Tibial artery (tissue), 4 donors: ENCODE measurements around the gene POP7.
"Not testable (repeated sequence)": the region's sequence is repeated elsewhere in the genome, so short reads cannot be mapped to it uniquely, and the experiment has no call there.

Experiments
- DNase-seq, 2 donors: peaks; one replicate each; pipeline ENCODE4 v3.0.0-alpha.2; 2019
- H3K27ac ChIP-seq, 2 donors: fragments of 200-600 bp; sonication (generic) in 1 of 2; 1 replicate in 1 of 2; 2 replicates in 1 of 2; pipeline ENCODE4 v1.5.1; 2018 to 2019; ENCODE audit warnings: mild to moderate bottlenecking in 1 of 2
- H3K27me3 ChIP-seq, 2 donors: fragments of 200-600 bp; sonication (generic) in 1 of 2; one replicate each; pipeline versions ENCODE4 v1.5.1 to v1.6.0; 2016 to 2019
- H3K36me3 ChIP-seq, 3 donors: fragments of 200-600 bp; sonication (generic) in 2 of 3; one replicate each; pipeline ENCODE4 v1.5.1; 2016 to 2019; ENCODE audit warnings: mild to moderate bottlenecking in 2 of 3
- H3K4me1 ChIP-seq, 4 donors: fragments of 200-600 bp; sonication (generic) in 2 of 4; 1 replicate in 3 of 4; 2 replicates in 1 of 4; pipeline ENCODE4 v1.5.1; 2016 to 2019
- H3K4me3 ChIP-seq, 2 donors: fragments of 200-600 bp; sonication (generic) in 1 of 2; 1 replicate in 1 of 2; 2 replicates in 1 of 2; pipeline ENCODE4 v1.5.1; 2018 to 2019; ENCODE audit warnings: mild to moderate bottlenecking in 2 of 2
- H3K9me3 ChIP-seq, 3 donors: fragments of 200-600 bp; sonication (generic) in 1 of 3; one replicate each; pipeline ENCODE4 v1.5.1; 2016 to 2019
- CTCF ChIP-seq, 2 experiments: fragments of 200-600 bp in 1 of 2; fragments of 450-650 bp in 1 of 2; IDR thresholded peaks; one replicate each; pipeline ENCODE4 v1.5.1; 2017 to 2019; ENCODE audit warnings: antibody characterized with exemption in 2 of 2, mild to moderate bottlenecking in 1 of 2, moderate library complexity in 1 of 2
- intact Hi-C: fragments of 100-400 bp; cut with DNase I; formaldehyde crosslinking; loops from one replicate; pipeline ENCODE4 v1.15.0; 2023; ENCODE audit warnings: low total_unique reads

The POP7 gene

DNA sequence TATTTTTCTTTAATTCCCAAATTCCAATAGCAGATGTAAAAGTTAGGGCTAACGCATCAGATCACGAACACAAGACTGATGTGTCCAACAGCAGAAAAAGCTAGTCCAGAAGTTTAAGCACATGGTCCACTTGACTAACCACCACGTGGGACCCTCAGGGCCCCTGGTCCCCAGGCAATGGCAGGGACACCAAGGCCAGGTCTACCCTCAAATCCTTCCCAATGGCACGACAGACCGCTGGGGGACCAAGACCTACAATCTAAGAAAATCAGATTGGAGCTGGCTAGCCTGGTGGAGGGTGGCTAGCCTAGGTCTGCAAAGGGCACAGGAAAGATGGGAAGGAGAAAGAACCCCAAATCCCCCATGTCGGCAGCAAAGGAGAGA is 13.4 kb upstream of the POP7 start:
- Histone ChIP-seq H3K9me3 (no peaks in the 10 kb centered on the region), H3K36me3 (peaks cover 6 to 21% (median 20%) of the 10 kb centered on the region in 3 donors), H3K27me3 (no peaks in the 10 kb centered on the region), H3K4me1 (peaks cover 0 to 56% (median 46%) of the 10 kb centered on the region in 4 donors), H3K27ac (peak overlapping the region in 1 of 2 donors; percentile 79), H3K4me3 (peak overlapping the region; percentile 82 to 97)
- intact Hi-C loops = loop anchor here (5.0 kb wide), 2 partner anchors 130 to 210 kb away; partner anchors contain the start of gene NYAP1
- TF ChIP-seq CTCF (IDR thresholded peaks at IDR 0.05) = no peak
- no peak for DNase-seq

DNA sequence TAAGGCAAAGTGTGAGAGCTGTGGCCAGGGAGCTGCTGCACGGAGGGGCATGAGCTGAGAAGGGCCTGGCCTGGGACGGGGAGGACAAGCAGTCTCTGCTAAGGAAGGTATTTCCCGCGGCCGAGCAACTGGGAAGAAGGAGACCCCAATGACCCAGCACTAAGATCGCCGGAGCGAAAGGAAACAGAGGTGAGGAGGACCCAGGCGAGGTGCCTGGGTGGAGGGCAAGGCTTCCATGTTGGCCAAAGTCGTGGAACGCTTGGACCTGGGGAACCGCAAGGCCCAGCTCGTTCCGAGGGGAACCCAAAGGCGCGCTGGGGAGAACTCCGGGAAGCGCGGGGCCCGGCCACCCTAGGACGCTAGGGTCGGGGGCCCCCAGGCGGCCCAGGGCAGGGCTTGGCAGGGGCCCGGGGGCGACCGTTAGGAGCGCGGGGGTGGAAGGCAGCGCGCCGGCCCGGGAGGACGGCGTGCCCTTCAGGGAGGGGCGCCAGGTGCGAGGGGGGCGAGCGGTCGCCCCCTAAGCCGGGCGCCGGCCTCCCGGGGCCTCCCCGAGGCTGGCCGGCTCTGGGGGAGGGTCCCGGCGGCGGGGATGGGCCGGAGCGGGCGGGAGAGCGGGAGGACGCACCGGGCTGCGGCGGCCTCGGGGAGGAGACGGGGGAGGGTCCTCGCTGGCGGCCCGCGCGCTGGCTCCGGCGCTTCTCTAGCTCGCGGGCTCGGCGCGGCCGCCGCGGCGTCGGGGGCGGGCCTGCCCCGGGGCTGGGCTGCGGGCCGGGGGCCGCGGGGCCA is 12.4 kb upstream of the POP7 start:
- H3K4me3 ChIP-seq = peak overlapping the region; percentile 82 to 97
- H3K9me3 ChIP-seq = no peaks in the 10 kb centered on the region
- no peaks in the 10 kb centered on the region for H3K27me3 ChIP-seq
- intact Hi-C loops = loop anchor here (5.0 kb wide), 2 partner anchors 131 to 211 kb away; partner anchors contain the start of gene NYAP1
- DNase-seq = no peak
- no peak for TF ChIP-seq CTCF (IDR thresholded peaks at IDR 0.05)
- H3K4me1 ChIP-seq = peaks cover 0 to 49% (median 41%) of the 10 kb centered on the region in 4 donors
- H3K36me3 ChIP-seq = peaks cover 0 to 11% (median 11%) of the 10 kb centered on the region in 3 donors
- peak overlapping the region; percentile 79 to 80 for H3K27ac ChIP-seq

DNA sequence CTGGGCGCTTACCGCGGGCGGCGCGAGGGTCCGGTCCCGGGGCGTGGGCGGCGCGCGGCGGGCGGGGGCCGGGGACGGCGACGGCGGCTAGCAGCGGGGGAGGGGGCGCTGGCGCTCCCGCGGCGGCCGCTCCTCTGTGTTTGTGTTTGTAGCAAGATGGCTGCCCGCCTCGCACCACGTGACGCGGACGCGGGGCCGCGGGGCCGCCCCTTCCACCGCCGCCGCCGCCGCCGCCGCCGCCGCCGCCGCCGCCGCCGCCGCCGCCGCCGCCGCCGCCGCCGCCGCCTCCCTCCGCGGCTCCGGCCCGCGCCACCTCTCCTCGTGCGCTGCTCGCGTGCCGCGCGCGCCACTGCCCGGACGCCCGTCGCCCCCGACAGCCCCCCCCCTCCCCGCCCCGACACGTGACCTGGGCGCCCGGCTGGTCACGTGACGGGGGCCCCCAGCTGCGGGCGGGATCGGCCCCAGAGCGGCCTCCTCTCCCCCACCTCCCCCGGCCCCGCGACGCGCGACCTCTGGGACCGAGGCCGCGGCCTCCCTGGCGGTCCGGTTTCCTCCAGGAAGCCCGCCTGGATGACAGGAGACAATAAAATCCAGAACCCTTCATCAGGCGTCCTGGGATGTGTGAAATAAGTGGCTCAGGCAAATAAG is 11.7 kb upstream of the POP7 start, which contains the start of gene GIGYF1:
Gene GIGYF1 (minus strand): TSS at position 153 of the 648 bp plus-strand sequence. CDS start 6,012 bp downstream, outside the sequence.
- no peaks in the 10 kb centered on the region for H3K27me3 ChIP-seq
- peaks cover 0 to 45% (median 37%) of the 10 kb centered on the region in 4 donors for H3K4me1 ChIP-seq
- intact Hi-C loops = loop anchor here (5.0 kb wide), 2 partner anchors 132 to 212 kb away; partner anchors contain the start of gene NYAP1
- peak; percentile 70 to 84 for DNase-seq
- peaks cover 0 to 5% (median 4%) of the 10 kb centered on the region in 3 donors for H3K36me3 ChIP-seq
- H3K27ac ChIP-seq = peak within 1 kb of the TSS; percentile 79 to 80
- no peak for TF ChIP-seq CTCF (IDR thresholded peaks at IDR 0.05)
- H3K4me3 ChIP-seq = peak within 1 kb of the TSS; percentile 82 to 97
- H3K9me3 ChIP-seq = no peaks in the 10 kb centered on the region

DNA sequence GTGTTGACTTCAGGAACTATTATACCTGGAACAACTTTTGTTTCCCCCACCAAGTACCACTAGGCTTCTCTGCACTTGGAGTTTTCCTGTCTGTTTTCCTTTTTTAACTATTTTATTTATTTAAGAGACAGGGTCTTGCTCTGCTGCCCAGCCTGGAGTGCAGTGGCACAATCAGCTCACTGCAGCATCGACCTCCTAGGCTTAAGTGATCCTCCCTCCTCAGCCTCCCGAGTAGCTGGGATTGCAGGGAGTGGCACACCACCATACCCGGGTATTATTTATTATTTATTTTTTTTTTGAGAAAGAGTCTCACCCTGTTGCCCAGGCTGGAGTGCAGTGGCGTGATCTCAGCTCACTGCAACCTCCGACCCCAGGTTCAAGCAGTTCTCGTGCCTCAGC is 9.8 kb upstream of the POP7 start:
- Histone ChIP-seq H3K27me3 (peaks cover 0 to 5% of the 10 kb centered on the region in 2 donors), H3K4me1 (peaks cover 0 to 26% (median 19%) of the 10 kb centered on the region in 4 donors), H3K36me3 (no peaks in the 10 kb centered on the region), H3K9me3 (no peaks in the 10 kb centered on the region), H3K27ac (no peak overlapping the region), H3K4me3 (no peak overlapping the region)
- no peak for TF ChIP-seq CTCF (IDR thresholded peaks at IDR 0.05)
- intact Hi-C loops = no loop called here
- no peak for DNase-seq

DNA sequence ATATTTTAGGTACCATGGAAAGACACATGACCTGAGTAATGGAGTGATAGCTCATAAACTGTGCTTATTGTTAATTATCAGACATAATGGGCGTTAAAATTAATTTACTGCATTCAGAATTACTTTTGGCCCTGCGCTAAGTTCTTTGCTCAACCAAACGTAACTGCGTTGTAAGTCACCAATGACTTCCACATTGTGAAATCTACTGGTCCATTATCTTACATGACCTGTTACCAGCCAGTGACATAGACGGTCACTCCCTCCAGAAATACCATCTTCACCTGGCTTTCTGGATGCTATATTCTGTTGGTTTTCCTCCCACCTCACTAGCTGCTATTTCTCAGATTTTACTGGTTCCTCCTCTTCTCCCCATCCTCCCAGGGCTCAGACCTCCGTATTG is 6.9 kb upstream of the POP7 start:
- H3K4me1 ChIP-seq = peaks cover 0 to 6% (median 0%) of the 10 kb centered on the region in 4 donors
- intact Hi-C loops = no loop called here
- no peak overlapping the region for H3K27ac ChIP-seq
- no peak overlapping the region for H3K4me3 ChIP-seq
- DNase-seq = no peak
- TF ChIP-seq CTCF (IDR thresholded peaks at IDR 0.05) = no peak
- no peaks in the 10 kb centered on the region for H3K36me3 ChIP-seq
- peaks cover 0 to 5% of the 10 kb centered on the region in 2 donors for H3K27me3 ChIP-seq
- no peaks in the 10 kb centered on the region for H3K9me3 ChIP-seq

GRCh38 chr7:100701089-100701488 is 4.8 kb upstream of the POP7 start:
- intact Hi-C loops, H3K27ac ChIP-seq, H3K4me3 ChIP-seq, H3K36me3 ChIP-seq, DNase-seq, H3K27me3 ChIP-seq, H3K9me3 ChIP-seq, H3K4me1 ChIP-seq: not testable (repeated sequence)
